Measurements from ENCODE around the gene IGSF6.

IGSF6 gene

DNA sequence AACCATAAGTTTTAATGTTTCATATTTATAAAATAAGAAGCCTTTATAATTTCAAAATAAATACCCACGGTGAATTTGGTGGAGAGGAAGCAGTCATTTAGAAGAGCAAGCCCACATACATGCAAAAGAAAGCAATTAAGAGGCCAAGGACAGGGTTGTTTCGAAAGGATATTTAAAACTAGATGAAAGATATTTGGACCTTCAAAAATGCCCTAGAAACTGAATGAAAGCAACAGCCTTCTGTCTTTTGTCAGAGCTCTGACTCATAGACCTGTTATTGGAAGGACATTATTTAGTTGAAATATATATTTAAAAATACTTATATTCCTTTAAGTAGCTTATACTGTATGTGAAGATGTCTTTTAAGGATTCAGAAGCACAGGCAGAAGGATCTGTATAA lies 61.6 kb downstream of the IGSF6 start:
- FAIRE-seq (no peak), DNase-seq (ENCODE audit: insufficient read length, low spot score) (no peak)

GRCh38 chr16:21590287-21590686 lies 62.1 kb downstream of the IGSF6 start:
- TF ChIP-seq POLR2A (IDR thresholded peaks at IDR 0.05; ENCODE audit: low read depth, low read length) = no peak
- DNase-seq (ENCODE audit: insufficient read length, low spot score) (no peak), FAIRE-seq (no peak)

More for the DNA sequence above, 61.6 kb downstream of the IGSF6 start:
- TF ChIP-seq POLR2A (IDR thresholded peaks at IDR 0.05; ENCODE audit: low read depth, low read length) = no peak

DNA sequence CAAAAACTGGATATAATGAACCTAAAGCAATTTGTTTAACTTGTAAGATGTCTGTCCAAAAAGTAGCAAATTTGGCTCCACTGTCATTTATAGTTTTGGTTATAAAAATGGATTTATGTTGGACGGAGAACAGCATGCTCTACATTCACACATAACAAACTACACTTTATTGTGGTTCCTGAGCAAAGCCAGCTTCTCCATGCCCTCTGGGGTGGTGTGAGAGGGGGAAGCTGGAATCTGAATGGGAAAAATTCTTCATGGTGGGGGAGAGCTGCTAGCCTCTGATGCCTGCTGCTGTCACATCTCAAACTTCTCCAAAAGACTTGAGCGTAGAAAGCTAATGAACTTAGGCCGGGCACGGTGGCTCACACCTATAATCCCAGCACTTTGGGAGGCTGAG lies 62.9 kb downstream of the IGSF6 start:
- TF ChIP-seq POLR2A (IDR thresholded peaks at IDR 0.05; ENCODE audit: low read depth, low read length) = no peak
- DNase-seq (ENCODE audit: insufficient read length, low spot score) (no peak), FAIRE-seq (no peak)

All from H54 (cell line).